GM21423 (cell line): ENCODE results near the gene LTO1.
"Not testable (repeated sequence)": the region's sequence is repeated elsewhere in the genome, so short reads cannot be mapped to it uniquely, and the experiment has no call there.

Source experiments
- ATAC-seq: cut with Tn5 transposase; IDR thresholded peaks from one replicate; pipeline ENCODE4 v1.9.1; 2021; ENCODE audit warnings: mild to moderate bottlenecking, moderate library complexity; ENCODE audit not compliant: unreplicated experiment

The LTO1 gene

GRCh38 chr11:69636512-69637197, 38.5 kb downstream of the LTO1 start:
- no peak for ATAC-seq

GRCh38 chr11:69635804-69636511, 39.2 kb downstream of the LTO1 start:
- ATAC-seq = no peak

- no peak for ATAC-seq
Observed at GRCh38 chr11:69635195-69635594, 40.0 kb downstream of the LTO1 start.

DNA sequence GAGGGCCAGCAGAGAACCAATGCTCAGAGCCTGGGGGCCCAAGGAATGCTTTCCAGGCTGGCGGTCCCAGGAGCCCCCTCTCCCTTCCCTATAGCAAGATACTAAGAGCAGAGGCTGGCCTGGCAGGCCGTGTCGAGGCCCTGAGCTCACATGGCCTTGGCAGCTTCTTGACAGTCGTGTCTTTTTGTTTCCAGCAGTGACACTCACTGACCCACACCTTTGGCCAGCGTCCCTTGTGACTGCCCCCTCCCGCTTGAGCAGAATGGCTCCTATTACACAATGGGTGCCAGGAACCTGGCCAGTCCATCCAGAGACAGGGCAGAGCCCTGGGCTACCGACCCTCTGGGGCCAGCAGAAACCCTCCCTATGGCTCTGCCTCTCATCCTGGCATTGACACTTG, 40.6 kb downstream of the LTO1 start:
- no peak for ATAC-seq

DNA sequence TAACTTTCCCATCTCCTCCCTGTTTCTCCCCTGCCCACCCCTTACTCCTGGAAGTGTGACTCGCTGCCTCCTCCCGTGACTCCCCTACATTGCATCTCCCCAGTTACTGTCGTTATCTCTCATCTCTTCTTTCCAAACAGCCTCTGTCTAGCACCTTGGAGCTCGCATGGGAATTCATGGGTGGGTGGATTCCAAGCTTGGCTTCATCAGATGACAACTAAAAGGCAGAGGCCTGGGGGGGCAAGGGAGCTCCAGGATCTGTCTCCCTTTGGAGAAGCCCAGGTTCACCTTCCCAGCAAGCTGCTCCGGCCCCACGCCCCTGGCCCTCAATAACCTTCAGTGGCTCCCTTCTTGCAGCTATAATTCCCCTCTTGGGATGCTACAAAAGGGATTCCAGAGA, 41.1 kb downstream of the LTO1 start:
- ATAC-seq = no peak

GRCh38 chr11:69632900-69633299, 42.3 kb downstream of the LTO1 start:
- no peak for ATAC-seq

DNA sequence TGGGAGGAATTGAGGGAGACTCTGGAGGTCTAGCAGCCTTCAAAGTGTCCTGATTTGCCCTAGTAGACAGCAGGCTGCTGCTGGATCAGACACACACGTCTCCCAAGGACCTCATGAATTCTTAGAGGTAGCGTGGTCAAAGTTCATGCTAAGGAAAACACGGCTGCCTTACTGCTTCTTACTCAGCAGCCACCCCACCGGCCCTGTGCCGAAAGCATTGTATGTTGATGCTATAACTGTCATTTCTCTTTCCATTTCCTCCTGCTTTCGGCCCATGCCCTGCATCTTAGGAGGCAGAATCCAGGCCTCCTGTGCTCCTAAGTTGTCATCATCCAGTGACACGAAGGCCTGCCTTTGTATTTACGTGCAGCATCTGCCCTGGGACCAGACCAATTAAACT, 44.7 kb downstream of the LTO1 start:
- no peak for ATAC-seq

GRCh38 chr11:69630017-69630416, 45.1 kb downstream of the LTO1 start:
- no peak for ATAC-seq

DNA sequence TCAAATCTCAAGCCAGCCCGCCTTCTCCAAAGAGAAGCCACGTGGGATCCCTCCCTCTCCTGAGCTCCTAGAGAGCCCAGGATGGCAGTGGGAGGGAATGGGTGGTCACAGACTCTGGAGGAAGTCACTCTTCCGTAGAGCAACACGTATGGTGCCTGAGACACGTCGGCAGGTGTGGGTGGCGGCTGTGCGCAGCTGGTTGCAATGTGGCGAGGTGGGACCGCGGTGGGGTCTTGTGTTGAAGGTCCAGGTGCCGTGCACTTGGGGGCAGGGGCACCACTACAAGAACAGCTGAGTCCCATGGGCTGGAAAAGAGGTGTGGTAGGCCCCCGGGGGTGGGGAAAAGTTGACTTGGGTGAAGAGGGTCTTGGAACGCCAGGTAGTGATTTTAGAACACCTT, 47.6 kb downstream of the LTO1 start:
- no peak for ATAC-seq

DNA sequence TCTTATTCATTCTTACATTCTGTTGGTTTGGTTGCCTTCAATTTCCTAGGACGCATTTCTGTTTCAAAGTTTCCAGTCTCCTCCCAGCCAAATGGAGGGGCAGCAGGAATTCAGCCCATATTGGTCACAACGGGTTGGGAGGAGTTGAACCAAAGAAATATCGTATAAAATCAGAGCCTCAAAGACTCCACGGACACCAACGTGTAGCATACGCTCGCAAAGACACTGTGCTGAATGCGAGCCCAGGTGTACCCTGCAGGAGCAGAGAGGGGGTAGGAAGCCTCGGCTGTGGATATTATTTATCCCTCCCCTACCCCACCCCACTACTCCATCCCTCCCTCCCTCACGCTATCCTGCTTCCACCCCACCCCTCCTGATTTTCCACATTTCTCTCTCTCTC, 49.7 kb downstream of the LTO1 start:
- ATAC-seq = no peak

DNA sequence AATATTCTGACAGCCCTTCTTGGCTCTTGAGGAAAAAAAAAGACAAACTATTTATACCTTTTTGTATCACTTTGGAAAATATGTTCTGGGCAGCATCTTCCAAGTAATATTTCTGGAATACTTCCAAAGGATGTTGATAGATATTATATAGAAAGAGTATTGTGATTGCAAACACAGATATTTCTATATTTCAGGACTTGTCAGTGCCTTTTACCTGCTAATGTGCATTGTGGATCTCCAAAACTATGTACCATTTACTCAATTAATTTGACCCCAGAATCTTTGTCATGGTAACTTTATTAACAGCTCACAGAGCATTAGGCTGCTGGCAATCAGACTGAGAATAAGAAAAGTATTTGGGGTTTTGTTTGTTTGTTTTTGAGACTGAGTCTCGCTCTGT, 50.9 kb downstream of the LTO1 start:
- no peak for ATAC-seq

DNA sequence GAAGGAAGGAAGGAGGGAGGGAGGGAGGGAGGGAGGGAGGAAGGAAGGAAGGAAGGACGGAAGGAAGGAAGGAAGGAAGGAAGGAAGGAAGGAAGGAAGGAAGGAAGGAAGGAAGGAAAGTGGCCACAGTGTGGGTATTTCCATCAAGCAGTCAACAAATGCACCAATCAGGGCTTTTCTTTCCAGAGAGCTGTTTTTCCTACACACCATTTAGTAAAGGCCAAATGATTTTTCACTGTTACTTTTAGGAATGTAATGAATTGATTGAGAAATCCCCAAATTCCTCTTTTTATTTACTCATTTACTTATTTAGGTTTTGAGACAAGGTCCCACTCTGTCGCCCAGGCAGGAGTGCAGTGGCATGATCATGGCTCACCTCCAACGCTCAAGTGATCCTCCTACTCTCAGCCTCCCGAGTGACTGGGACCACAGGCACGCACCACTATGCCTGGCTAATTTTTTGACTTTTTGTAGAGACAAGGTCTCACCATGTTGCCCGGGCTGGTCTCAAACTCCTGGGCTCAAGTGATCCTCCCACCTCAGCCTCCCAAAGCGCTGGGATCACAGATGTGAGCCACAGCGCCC, 53.0 kb downstream of the LTO1 start:
- not testable (repeated sequence) for ATAC-seq

GRCh38 chr11:69620683-69621290, 54.4 kb downstream of the LTO1 start:
- no peak for ATAC-seq

DNA sequence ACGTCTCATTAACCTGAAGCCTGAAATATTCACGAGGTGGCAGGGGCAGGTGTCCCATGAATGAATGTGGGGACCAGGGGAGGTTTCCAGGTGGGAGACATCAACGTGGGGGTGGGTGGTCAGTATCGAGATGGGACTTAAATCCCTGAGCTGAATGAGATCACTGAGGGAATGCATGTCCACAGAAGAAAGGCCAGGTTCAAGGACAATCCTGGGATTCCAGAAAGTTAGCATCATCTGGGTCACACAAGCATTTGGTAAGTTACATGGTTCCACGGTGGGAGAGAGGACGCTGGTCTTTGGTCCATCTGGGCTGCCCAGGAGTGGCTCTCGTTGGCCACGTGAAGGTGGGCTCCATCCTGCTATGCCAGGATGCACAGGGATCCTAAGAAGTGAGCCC, 56.9 kb downstream of the LTO1 start:
- ATAC-seq = no peak

- ATAC-seq = no peak
Observed at GRCh38 chr11:69617682-69618081, 57.5 kb downstream of the LTO1 start.

- ATAC-seq = no peak
Observed at GRCh38 chr11:69617220-69617619, 57.9 kb downstream of the LTO1 start.
